D341Med (cell line): ENCODE measurements around the gene CBX6.
"Not testable (repeated sequence)": the region's sequence is repeated elsewhere in the genome, so short reads cannot be mapped to it uniquely, and the experiment has no call there.

Experiments used
- DNase-seq: peaks from one replicate; pipeline ENCODE4 v3.0.0; 2012; ENCODE audit warnings: low spot score

The CBX6 gene

DNA sequence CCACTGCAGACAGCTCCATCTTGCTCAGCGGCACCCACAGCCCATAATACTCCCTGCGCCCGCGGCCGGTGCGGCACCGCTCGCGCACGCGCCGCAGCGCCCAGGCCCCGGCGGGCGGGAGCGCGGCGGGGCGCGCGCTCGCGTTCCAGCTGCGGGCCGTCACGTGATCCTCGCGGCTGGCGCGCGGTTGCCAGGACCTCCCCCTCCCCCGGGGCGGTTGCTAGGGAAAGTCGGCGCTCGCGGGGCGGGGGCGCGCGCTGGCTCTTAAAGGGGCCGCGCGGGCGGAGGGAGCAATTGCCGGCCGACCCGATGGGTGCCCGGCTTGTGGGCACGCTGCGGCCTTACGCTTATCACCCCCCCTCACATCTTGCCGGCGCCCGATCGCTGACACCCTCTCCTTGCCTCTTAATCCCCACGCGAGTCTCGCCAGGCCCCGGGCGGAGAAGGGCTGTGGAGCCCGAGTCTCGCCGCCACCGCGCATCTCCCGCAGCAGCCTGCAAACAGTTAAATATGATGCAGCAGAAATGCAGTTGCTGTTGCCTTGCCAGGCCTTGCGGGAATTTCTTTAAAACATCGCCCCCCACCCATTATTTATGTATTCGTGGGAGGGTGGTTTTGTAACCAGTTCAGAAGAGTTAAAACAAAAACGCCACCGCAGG lies at the start of gene CBX6:
Gene CBX6 (minus strand): TSS at position 45 of the 659 bp plus-strand sequence. CDS start 26 bp downstream, at position 19.
- DNase-seq = peak; percentile 99

DNA sequence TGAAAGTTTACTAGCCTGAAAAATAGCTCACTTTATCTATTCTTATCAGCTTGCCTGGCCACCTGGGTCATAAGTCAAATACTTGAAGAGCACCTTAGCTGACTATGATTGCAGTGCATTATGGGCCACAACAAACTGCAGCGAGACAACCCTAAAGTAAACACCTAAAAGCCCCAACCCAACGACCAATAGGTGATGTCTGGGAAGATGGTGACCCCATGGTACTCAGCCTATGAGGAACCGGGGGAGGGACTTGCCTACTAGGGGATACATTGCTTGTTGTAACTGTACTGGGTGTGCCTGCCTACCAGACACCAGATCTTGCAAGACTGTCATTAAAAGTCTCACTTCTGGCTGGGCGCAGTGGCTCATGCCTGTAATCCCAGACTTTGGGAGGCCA lies 49.8 kb upstream of the CBX6 start:
- no peak for DNase-seq

DNA sequence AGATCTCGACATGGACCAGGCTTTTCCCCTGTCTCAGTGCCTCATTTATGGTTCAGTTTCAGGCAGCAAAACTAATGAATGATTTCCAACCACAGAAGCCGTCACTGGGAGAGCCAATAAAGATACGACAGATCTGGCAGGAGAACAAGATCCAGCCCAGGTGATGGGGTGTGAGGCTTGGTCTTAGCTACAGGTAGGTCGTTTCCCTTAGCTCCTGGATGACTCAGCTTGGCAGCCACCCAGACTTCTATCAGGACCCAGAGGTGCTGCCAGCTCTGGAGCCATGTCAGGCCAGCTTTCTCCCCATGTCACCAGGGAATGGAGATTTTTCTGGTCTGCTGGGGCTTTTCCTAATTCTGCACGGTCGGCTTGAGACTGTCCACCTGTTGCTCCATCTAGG lies 49.1 kb upstream of the CBX6 start:
- DNase-seq = no peak

DNA sequence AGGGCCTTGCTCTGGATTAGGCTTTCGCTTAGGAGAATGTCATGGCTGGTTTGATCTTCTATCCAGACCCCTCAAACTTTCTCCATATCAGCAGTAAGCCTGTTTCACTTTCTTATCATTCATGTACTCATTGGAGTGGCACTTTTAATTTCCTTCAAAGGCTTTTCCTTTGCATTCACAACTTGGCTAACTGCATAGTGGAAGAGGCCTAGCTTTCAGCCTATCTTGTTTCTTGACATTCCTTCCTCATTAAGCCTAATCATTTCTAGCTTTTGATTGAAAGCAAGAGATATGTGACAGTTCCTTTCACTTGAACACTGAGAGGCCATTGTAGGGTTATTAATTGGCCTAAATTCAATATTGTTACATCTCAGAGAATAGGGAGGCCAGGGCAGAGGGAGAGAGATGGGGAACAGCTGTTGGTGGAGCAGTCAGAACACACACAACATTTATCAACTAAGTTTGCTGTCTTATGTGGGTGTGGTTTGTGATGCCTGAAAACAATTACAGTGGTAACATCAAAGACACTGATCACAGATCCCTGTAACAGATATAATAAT lies 47.7 kb upstream of the CBX6 start:
- no peak for DNase-seq

DNA sequence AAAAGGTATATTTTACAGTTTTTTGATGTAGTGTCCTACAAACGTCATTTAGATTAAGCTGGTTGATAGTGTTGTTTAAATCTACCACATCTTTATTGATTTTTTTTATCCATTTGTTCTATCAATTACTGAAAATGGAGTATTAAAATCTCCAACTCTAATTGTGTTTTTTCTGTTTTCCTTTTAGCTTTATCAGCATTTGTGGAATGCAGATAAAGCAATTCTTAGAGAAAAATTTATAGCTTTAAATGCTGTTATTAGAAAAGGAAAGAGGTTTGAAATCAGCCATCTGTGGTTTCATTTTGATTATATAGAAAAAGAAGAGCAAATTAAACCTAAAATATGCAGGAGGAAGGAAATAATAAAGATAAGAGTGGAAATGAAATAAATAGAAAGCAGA lies 39.4 kb upstream of the CBX6 start:
- DNase-seq = no peak

DNA sequence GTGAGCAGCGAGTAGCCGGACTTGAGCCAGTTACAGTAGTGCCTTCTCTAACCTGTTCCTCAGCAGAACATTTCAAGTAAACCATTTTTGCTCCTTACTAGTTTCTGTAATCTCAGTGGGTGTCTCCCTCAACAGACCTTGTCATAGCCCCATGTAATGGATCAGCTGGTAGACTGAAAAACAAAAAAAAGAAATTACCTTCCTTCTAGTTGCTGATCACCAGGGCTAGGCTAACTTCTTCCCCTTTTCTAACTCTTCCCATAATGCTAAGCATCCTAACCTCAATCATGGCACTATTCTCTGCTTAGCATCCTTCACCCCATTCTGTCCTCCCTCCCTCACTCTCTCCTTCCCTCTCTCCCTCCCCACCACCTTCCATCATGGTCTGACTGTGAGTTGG lies 35.8 kb upstream of the CBX6 start:
- no peak for DNase-seq

DNA sequence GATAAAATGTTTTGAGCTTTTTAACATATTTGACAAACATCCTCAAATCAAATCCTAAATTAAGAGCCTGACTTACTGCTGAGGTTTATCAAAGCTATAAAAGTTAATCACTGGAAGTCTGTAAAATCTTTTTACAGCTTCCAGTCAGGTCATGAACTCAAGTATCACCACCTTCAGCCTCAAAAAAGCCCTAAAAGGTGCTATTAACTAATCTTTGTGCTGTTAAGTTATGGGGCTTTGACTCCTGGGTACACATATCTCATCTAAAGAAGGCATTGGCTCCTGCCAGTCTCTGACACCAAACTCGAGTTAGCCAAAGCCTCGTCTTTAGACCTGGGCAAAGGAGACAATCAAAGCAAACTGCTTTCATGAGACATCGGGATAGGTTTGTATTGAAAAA lies 34.0 kb upstream of the CBX6 start:
- no peak for DNase-seq

DNA sequence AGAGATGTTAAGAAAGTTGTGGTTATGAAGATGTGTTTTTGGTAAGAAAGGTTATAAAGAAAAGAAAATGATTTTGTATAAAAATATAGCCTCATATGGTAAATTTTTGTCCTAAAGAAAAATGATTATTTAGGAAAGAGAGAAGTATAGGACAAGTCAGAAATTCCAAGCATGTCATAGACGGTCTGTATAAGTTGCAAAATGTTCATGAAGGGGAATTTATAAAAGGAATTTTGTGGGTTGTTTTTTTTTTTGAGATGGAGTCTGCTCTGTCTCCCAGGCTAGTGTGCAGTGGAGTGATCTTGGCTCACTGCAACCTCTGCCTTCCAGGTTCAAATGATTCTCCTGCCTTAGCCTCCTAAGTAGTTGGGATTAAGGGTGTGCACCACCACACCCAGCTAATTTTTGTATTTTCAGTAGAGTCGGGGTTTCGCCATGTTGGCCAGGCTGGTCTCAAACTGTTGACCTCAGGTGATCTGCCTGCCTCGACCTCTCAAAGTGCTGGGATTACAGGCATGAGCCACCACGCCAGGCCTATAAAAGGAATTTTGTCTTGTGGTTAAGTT lies 32.1 kb upstream of the CBX6 start:
- DNase-seq = not testable (repeated sequence)

DNA sequence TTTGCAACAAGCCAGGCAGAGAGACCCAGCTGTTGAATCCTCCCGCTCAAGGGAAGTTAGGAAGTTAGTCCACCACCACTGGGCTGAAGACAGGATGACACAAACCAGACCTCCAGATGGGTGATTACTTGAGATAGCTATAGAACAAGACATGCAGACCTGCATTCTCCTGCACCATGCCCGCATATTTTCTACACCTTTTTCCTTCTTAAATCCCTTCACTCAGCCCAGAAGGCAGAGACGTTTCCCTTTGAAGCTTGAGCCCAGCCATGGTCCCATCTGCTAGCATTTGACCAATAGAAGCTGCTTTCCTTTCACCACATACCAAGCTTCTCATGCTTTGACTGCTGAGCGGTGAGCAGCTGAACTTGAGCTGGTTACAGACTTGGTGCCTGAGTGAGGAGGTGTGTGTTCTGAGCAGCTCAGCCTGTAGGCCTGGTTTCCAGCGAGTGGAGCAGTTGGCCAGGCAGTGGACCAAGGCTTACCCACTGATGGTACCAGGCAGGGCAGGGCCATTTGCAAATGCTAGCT lies 29.2 kb upstream of the CBX6 start:
- DNase-seq = no peak

DNA sequence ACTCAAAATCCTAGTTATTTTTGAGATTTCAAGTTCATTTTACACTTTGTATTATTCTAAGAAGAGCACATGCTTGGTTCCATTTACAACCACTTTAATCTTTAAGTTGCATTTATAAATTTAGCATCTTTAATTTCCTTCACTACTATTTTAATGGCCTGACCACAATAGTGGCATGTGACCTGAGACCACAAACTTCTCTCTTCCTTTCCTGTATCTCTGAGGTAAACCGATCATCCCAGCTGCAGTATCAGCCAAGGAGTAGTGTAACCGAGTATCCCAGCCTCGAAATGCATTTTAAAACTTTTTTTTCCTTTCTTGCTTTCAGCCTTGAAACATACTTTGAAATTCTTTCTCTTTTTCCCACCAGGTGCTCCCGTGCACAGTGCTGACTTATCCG lies 28.7 kb upstream of the CBX6 start:
- DNase-seq = no peak

DNA sequence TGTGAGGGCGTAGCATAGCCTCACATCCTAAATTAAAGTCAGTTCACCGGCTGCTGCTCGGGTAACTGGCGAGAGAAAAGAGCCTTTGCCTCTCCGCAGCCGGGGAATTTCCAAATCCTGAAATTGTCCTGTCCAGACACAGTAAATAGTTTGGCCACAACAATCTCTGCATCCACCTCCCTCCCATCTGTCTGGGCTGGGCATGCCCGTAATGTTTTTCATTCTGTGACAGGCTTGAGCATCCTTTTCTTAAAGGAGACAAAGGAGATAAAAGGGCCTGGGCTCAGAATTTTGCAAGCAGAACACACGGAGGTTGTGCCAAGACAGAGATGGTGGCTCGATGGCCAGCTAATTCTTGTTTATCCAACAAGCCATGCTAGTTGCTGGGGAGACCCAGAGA lies 19.2 kb upstream of the CBX6 start:
- no peak for DNase-seq

DNA sequence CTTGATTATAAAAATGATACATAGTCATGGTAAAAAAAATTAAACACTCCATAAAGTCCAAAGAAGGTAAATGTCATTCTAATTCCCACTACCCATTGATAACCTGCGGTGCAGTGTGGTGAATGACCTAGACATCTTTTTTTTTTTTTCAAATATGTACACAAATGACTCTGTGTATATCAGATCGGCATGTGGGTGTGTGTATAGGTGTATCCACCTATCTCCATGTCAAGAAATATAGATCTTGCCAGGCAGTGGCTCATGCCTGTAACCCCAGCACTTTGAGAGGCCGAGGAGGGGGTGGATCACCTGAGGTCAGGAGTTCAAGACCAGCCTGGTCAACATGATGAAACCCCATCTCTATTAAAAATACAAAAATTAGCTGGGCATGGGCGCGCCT lies 18.4 kb upstream of the CBX6 start:
- no peak for DNase-seq

DNA sequence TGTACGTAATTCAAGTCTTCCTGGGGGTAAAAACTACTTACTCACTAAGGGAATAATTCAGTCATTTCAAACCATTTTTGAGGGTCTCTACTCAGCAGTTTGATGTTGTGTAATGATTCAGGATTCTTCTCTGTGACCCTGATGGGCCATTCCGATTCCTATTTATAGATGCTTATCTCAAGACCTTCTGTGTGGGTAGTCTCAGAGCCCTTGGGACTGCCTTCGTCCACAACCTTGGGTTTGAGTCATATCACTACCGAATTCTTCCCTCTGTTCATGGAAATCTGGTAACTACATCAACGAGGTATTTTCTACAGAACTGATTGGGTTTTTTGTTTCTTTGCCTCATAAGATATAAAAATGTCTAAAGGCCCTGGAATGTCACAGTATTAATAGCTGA lies 14.3 kb upstream of the CBX6 start:
- no peak for DNase-seq

DNA sequence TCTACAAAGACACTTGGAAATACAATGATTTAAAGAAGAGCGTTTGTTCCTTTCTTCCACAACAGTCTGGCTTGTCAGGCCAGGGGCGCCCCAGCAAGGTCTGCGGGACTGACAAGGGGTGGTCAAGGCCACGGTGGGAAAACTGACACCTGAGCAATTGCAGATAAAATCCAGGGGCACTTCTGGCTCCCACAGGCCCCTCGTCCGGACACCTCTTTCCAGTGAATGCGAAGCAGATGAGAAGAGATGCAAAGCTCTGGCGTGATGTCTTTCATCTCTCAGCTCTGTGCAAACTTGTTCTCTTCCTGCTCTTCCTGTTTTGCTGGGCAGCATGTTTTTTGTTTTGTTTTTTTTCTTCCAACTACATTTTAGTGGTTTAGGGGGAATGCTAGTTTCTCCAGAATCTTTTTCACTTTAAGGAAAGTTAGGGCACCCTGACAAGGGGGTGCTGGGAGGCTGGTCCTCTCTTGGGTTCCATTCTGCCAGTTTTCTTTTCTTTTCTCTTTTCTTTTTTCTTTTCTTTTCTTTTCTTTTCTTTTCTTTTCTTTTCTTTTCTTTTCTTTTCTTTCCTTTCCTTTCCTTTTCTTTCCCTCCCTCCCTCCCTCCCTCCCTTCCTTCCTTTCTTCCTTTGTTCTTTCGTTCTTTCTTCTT lies 11.1 kb upstream of the CBX6 start:
- peak; percentile 17 for DNase-seq

DNA sequence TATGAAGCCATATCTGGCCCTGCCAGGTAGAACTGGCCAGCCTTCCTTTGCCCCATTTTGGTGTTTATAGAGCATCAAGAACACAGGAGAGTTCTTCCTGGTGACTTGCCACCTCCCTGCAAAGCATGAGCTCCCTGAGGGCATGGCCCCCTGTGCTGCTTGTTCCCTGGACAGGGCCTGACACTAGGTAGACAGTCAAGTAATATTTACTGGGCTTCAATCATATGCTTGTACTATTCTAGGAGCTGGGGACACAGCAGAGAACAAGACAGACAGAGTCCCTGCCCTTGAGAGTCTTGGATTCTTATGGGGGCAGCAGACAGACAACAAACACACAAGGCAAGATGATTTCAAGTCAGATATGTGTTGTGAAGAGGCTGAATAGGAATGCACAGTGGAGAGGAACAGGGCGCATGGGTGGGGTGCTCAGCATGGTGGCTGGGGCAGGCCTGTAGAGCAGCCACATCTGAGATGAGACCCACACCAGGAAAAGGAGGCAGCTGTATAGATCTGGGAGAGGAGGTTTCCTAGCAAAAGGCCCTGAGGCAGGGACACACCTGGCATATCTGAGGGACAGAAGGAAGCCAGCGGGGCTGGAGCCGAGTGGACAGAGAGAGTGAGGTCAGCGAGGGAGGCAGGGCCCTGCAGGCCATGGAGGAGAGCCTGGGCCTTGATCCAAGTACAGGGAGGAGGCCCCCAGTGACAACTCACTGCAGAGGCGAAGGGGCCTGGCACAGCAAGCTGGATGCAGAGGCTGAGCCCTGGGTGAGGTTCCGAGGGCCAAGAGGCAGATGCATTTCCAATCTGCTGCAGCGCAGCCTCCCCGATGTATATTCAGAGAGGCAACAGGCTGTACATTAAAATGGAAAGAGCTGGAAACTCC lies 10.2 kb upstream of the CBX6 start:
- DNase-seq = no peak

DNA sequence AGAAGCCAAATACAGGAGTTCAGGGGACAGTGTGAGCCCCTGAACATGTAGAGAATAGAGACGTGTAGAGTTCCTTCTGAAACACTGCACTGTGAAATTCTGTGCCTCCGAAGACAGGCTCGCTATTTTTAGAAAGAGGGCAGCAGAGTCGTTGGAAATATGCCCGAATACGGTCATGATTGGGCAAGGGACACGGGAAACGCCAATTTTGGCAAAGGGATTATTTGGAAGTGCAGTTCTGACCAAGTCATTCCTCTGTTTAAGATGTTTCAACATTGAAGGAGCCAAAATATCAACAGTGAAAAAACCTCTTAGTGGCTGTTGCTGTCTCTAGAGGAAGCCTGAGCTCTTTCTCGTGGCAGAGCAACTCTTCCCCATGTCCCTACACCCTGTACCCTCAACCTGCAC lies 9.5 kb upstream of the CBX6 start:
- DNase-seq = no peak

DNA sequence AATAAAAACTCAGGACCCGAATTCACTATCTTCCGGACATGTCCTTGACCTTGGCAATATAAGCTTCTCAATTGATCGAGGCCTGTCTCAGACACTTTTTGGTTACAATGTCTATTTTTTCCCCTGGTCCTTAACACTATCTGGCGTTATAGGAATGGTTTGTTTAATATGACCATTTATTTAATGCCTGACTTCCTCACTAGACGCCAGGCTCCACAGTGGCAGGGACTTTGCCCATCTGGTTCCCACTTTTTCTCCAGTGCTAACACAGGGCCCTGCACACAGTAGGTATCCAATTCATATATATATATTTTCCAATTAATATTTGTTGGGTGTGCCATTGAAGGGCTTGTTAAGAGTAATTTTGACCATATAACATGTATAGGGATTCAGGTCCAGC lies 7.9 kb upstream of the CBX6 start:
- DNase-seq = no peak

DNA sequence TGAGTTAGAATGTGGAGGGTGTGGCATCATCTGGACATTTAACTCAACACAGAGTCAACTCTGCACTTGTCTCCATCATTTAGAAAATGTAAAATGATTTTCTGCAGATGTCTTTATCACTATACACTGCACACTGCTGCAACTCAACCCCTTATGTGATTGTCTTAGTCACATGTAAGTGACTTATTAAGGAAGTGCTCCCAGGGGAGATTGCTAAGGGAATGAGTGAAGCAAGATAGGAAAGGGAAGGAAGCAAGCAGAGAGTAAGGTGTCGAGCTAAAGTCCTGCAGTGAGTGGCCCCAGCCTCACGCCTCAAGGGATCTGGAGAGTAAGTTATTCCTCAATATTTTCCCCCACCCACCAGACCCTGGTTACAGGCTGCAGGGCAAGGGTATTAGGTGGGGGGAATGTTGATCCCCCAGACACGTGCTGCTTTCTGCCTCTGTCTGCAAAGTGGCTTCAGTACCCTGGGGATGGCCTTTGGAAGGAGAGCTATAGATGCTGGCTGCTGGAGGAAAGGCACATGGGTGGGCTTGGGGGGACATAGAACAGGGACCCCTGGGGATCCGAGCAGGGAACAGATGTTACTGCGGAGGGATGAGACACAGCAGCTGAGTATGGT lies 7.2 kb upstream of the CBX6 start:
- peak; percentile 39 for DNase-seq

DNA sequence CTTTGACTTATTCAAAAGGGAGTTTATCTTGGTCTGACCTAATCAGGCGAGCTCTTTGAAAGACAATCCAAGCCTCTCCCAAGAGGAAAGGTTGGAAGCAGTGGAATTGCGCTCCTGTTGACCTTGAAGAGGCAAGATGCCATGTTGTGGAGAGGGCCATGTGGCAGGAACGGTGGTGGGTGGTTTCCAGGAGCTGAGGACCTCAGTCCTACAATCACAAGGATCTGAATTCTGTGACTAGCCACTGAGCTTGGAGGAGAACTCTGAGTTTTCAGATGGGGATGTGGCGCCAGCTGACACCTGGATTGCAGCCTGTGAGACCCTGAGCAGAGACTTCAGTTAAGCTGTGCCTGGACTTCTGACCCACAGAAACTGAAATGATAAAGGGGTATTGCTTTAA lies 6.0 kb upstream of the CBX6 start:
- no peak for DNase-seq

DNA sequence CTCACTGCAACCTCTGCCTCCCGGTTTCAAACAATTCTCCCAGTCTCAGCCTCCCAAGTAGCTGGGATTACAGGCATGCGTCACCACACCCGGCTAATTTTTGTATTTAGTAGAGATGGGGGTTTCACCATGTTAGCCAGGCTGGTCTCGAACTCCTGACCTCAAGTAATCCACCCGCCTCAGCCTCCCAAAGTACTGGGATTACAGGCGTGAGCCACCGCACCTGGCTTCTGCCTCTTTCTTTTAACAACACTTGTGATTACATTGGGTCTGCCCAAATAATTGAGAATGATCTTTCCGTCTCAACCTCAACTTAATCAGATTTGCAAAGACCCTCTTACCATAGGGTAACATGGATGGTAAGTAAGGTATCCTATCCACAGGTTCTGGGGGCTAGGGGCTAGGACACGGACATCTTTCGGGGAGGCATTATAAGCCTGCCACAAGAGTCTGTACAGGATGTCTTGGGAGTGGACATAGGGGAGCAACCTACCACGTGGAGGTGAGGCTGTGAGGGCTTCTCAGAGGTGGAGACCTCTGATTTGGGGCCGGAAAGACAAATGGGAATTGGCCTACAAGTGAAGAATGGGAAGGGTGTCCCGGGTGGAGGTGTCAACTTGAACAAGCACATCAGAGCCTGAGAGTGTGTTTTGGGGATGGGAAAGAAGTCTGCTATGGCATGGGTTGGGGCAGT lies 2.7 kb upstream of the CBX6 start:
- DNase-seq = no peak
